Measurements from ENCODE around the gene GUCY1A2. TPM values are rescaled to one million over a fixed set of nuclear protein-coding genes. Genes with fewer than 3 reads are reported as not detected.

Gene GUCY1A2
- total and polyA plus RNA-seq, 12 donors, result 1.3 to 26.3 (median 12.0) TPM

DNA sequence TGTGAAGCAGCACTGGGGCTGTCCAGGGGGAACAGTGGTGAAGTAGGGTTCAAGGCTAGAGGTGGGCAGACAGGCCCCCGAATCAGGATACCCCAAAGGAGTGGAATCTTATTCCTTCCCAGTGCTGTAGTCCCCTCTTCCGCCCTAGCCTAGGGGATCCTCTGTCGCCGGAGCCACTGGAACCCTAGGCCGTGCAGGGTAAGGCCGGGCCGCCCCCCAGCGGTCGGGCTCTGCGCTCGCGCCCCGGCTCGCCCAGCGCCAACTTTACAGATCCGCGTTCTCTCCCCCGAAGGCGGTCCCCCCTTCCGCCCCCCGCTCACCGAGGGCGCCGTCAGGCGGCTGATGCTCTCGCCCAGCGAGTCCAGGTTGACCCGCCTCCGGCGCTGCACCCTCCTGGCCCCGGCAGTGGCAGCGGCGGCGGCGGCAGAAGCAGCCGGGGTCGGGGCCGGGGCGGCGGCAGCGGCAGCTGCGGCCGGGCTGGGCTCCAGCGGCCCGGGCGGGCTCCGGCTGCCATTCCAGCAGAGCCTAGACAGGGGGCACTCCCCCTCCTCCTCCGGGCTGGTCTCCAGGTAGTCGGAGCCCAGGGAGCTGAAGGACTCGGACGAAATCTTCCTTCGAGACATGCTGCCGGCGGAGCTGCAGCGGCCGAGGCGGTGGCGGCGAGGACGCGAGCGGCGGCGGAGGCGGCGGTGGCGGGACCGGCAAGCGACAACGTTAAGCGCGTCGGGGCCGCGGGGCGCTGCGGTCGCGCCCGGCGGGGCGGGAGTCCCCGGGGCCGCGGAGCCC is 650 bp downstream of the GUCY1A2 start:
- no peaks in the 10 kb centered on the region for H3K9me3 ChIP-seq (replicated peaks in 1 of 3)
- peak; percentile 27 to 58 (median 40) for DNase-seq
- peak overlapping the region in 1 of 4 donors; percentile 71 for H3K4me3 ChIP-seq
- 1 to 10% (median 1%) methylated on average over 1 to 85 of the region's 85 CpGs for WGBS, 4 donors
- no peaks in the 10 kb centered on the region for H3K27me3 ChIP-seq
- no peaks in the 10 kb centered on the region for H3K36me3 ChIP-seq (replicated peaks in 1 of 2)
- H3K27ac ChIP-seq, result peak overlapping the region in 3 of 5 donors; percentile 12 to 83 (median 46)
- peaks cover 7% of the 10 kb centered on the region in 2 donors for H3K4me1 ChIP-seq (replicated peaks in 1 of 2)
- intact Hi-C loops (cut with DNase I), result loop anchor here in 1 of 2 donors (10.0 kb wide), 1 partner anchor 303 kb away; no protein-coding TSS in a partner anchor
- TF ChIP-seq, protein P1, sequence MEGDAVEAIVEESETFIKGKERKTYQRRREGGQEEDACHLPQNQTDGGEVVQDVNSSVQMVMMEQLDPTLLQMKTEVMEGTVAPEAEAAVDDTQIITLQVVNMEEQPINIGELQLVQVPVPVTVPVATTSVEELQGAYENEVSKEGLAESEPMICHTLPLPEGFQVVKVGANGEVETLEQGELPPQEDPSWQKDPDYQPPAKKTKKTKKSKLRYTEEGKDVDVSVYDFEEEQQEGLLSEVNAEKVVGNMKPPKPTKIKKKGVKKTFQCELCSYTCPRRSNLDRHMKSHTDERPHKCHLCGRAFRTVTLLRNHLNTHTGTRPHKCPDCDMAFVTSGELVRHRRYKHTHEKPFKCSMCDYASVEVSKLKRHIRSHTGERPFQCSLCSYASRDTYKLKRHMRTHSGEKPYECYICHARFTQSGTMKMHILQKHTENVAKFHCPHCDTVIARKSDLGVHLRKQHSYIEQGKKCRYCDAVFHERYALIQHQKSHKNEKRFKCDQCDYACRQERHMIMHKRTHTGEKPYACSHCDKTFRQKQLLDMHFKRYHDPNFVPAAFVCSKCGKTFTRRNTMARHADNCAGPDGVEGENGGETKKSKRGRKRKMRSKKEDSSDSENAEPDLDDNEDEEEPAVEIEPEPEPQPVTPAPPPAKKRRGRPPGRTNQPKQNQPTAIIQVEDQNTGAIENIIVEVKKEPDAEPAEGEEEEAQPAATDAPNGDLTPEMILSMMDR (IDR thresholded peaks at IDR 0.05), result peak; percentile 28 to 59 (median 41)
- TF ChIP-seq POLR2A (IDR thresholded peaks at IDR 0.05), result no peak

DNA sequence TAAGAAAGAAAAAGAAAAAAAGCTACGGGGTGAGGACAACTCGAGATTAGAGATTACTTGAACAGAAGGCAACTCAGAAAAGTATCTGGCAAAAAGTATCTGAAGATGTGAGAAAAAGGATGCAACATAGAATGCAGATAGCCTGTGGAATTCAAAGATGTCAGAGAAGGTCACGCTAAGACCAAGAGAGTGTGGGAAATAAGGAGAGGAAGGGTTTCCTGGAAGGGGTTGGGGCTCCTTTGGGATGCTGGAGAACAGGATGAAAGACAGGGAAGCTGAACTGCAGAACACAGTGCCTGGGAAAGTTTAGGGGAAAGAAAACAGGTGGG is 1.2 kb downstream of the GUCY1A2 start:
- no peaks in the 10 kb centered on the region for H3K9me3 ChIP-seq (replicated peaks in 1 of 3)
- H3K4me3 ChIP-seq, result peak overlapping the region in 1 of 4 donors; percentile 71
- peaks cover 7% of the 10 kb centered on the region in 2 donors for H3K4me1 ChIP-seq (replicated peaks in 1 of 2)
- peak in 1 of 7 donors; percentile 10 for DNase-seq
- H3K36me3 ChIP-seq (replicated peaks in 1 of 2), result no peaks in the 10 kb centered on the region
- 45 to 66% (median 50%) methylated on average over 3 of the region's 3 CpGs for WGBS, 4 donors
- peak overlapping the region in 2 of 5 donors; percentile 46 to 83 for H3K27ac ChIP-seq
- no peaks in the 10 kb centered on the region for H3K27me3 ChIP-seq
- no peak for TF ChIP-seq POLR2A (IDR thresholded peaks at IDR 0.05)
- TF ChIP-seq, protein P1 (IDR thresholded peaks at IDR 0.05), result no peak
- intact Hi-C loops (cut with DNase I), result loop anchor here in 1 of 2 donors (10.0 kb wide), 1 partner anchor 302 kb away; no protein-coding TSS in a partner anchor

DNA sequence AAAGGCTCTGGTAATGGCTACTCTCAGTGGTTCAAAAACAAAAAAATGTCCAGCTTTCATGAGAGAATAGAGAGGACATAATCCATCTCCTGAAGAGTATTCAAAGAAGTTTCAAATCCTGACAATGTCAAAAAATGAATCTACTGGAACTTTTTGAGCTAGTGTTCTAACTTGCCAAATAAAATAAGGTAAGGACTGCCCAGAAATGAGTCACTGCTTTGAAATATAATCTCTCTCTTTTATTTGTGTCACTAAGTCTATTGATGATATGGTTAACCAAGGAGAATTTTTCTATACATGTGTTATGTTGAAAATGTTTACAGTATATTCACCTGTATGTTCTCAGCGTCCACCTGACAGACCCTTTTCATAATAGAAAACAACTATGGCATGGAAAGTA is 3.4 kb downstream of the GUCY1A2 start:
- Histone ChIP-seq H3K27me3 (no peaks in the 10 kb centered on the region), H3K36me3 (replicated peaks in 1 of 2) (no peaks in the 10 kb centered on the region), H3K4me3 (no peak overlapping the region), H3K4me1 (replicated peaks in 1 of 2) (peaks cover 7 to 13% of the 10 kb centered on the region in 2 donors), H3K9me3 (replicated peaks in 1 of 3) (no peaks in the 10 kb centered on the region), H3K27ac (no peak overlapping the region)
- WGBS, 4 donors, result 70 to 86% (median 74%) methylated on average over 1 of the region's 1 CpG
- intact Hi-C loops (cut with DNase I), result loop anchor here in 1 of 2 donors (10.0 kb wide), 1 partner anchor 300 kb away; no protein-coding TSS in a partner anchor
- TF ChIP-seq, protein P1 (IDR thresholded peaks at IDR 0.05), result no peak
- no peak for TF ChIP-seq POLR2A (IDR thresholded peaks at IDR 0.05)
- DNase-seq, result no peak

DNA sequence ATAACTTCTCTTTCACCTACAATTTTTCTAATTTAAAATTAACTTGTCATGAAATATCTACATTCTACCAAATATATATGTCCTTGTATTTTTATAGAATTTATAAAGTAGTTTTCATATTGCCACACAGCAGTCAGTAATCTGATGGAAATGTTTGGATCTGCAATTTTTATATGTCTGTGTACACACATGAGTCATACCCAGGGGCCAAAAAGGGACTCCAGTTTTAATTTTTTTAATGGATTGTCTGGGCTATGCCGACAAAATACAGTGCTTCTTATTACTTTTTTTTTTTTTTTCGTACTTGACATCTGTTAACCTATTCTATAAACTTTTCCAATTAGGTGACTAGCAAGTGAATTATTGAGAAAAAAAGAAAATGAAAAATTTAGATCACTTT is 6.3 kb downstream of the GUCY1A2 start:
- WGBS, 4 donors, result 54 to 65% (median 58%) methylated on average over 2 of the region's 2 CpGs
- no peaks in the 10 kb centered on the region for H3K9me3 ChIP-seq (replicated peaks in 1 of 3)
- H3K36me3 ChIP-seq (replicated peaks in 1 of 2), result no peaks in the 10 kb centered on the region
- no peak overlapping the region for H3K4me3 ChIP-seq
- intact Hi-C loops (cut with DNase I), result loop anchor here in 1 of 2 donors (10.0 kb wide), 1 partner anchor 297 kb away; no protein-coding TSS in a partner anchor
- H3K27ac ChIP-seq, result no peak overlapping the region
- TF ChIP-seq, protein P1 (IDR thresholded peaks at IDR 0.05), result no peak
- TF ChIP-seq POLR2A (IDR thresholded peaks at IDR 0.05), result no peak
- H3K27me3 ChIP-seq, result no peaks in the 10 kb centered on the region
- no peak for DNase-seq
- peaks cover 0 to 6% of the 10 kb centered on the region in 2 donors for H3K4me1 ChIP-seq (replicated peaks in 1 of 2)
